Thyroid gland (tissue), 4 donors: ENCODE results near the gene TRIM47.

Source experiments
- CTCF ChIP-seq, 6 experiments: fragments of 200-600 bp in 3 of 6; fragments of 450-650 bp in 3 of 6; sonication (generic) in 3 of 6; IDR thresholded peaks; one replicate each; pipeline ENCODE4 v1.5.1; 2016 to 2019; ENCODE audit warnings: antibody characterized with exemption in 6 of 6, mild to moderate bottlenecking in 2 of 6, inconsistent platforms in 1 of 6, moderate library complexity in 1 of 6
- POLR2A ChIP-seq, 2 donors: fragments of 450-650 bp; IDR thresholded peaks; one replicate each; pipeline ENCODE4 v1.6.1; 2017; ENCODE audit warnings: antibody characterized with exemption in 2 of 2, mild to moderate bottlenecking in 2 of 2, moderate library complexity in 1 of 2

GRCh38 chr17:75921596-75921995 is 43.2 kb upstream of the TRIM47 start:
- no peak for TF ChIP-seq CTCF (IDR thresholded peaks at IDR 0.05)
- TF ChIP-seq POLR2A (IDR thresholded peaks at IDR 0.05) = no peak
